Prostate gland (tissue), 2 donors: ENCODE measurements around the gene SLC1A7. TPM values are rescaled to one million over a fixed set of nuclear protein-coding genes. Genes with fewer than 3 reads are reported as not detected.

ENCODE experiments used
- DNase-seq: peaks from one replicate; pipeline ENCODE4 v3.0.0-alpha.2; 2019; ENCODE audit warnings: low spot score
- H3K27ac ChIP-seq, 2 donors: fragments of 200-600 bp; sonication (generic); 2 replicates each; pipeline ENCODE4 v1.5.1; 2017 to 2019
- H3K27me3 ChIP-seq: fragments of 200-600 bp; sonication (generic); replicated peaks from 2 replicates; pipeline ENCODE4 v1.5.1; 2019; ENCODE audit not compliant: insufficient read depth
- H3K36me3 ChIP-seq, 2 donors: fragments of 200-600 bp; sonication (generic); 1 replicate in 1 of 2; 2 replicates in 1 of 2; pipeline versions ENCODE4 v1.5.1 to v1.8.1; 2017 to 2019
- H3K4me1 ChIP-seq: fragments of 200-600 bp; sonication (generic); replicated peaks from 2 replicates; pipeline ENCODE4 v1.5.1; 2019
- H3K4me3 ChIP-seq, 2 donors: fragments of 200-600 bp; sonication (generic); 2 replicates each; pipeline ENCODE4 v1.5.1; 2017 to 2019
- H3K9me3 ChIP-seq: fragments of 200-600 bp; sonication (generic); 2 replicates; pipeline ENCODE4 v1.5.1; 2017
- POLR2A ChIP-seq: fragments of 450-650 bp; IDR thresholded peaks from one replicate; pipeline ENCODE4 v1.6.1; 2016; ENCODE audit warnings: antibody characterized with exemption, mild to moderate bottlenecking
- POLR2AphosphoS5 ChIP-seq: sonication (generic); formaldehyde crosslinking; IDR thresholded peaks from one replicate; pipeline ENCODE4 v1.6.1; 2017; ENCODE audit warnings: antibody characterized with exemption
- WGBS: methylation state at CpG from one replicate; pipeline ENCODE4 v1.1.5; 2018; 5-methylcytosine and 5-hydroxymethylcytosine counted together
- intact Hi-C: fragments of 100-400 bp; cut with DNase I; formaldehyde crosslinking; loops from one replicate; pipeline ENCODE4 v1.14.2; 2022
- total RNA-seq, 2 donors: library from RNA; depleted of rRNA; stranded (reverse); fragments of >200 nt; gene quantifications; one replicate each; pipeline ENCODE4 v1.1.0, GENCODE V29; 2016
- TF ChIP-seq, protein P1 (sequence below), 4 experiments: fragments of 200-600 bp in 2 of 4; fragments of 450-650 bp in 2 of 4; sonication (generic) in 2 of 4; IDR thresholded peaks; 1 replicate in 3 of 4; 2 replicates in 1 of 4; pipeline ENCODE4 v1.5.1; 2016 to 2019; ENCODE audit warnings: antibody characterized with exemption in 4 of 4, mild to moderate bottlenecking in 2 of 4, moderate library complexity in 2 of 4

Gene SLC1A7
- total RNA-seq, 2 donors from 2014 or later = 1.8 TPM; not detected in 1

DNA sequence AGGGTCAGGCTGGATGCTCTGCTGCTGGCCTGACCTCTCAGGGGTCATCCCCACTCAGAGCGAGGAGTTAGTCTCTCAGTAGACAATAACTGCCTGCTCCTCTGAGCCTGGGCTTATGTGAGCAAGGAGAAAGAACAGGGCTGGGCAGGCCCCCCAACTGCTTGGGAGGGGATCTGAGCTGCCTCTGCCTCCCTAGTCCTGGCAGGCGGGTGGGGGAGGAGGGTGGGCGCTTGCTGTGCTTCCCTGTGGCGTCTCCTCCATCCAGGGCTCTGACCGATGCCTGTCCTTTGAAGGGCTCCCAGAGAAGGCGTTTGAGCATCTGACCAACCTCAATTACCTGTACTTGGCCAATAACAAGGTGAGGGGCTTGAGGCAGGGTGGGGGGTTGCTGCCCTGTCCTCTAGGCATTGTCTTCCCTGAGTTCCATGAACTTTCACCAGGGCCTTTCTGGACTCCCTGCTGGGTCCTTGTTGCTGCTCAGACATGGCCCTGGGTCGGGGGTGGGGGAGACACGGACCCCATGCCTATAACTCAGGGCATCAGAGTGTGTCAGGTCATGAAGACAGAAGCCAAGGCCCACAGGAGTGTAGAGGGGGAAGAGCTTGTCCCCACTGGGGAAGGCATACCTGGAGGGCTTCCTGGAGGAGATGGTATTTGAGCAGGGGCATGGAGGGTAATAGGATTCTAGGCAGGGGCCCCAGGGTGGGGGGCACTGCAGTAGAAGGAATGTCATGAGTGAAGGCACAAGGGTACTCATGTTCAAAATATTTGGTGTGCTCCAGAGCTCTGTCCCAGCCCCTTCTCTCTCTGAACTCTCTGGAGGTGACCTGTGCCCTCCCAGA lies 67.9 kb downstream of the SLC1A7 start:
- Histone ChIP-seq H3K9me3 (no peaks in the 10 kb centered on the region), H3K27ac (peak overlapping the region in 1 of 2 donors; percentile 10), H3K36me3 (peaks cover 0 to 4% of the 10 kb centered on the region in 2 donors), H3K4me1 (no peaks in the 10 kb centered on the region), H3K4me3 (no peak overlapping the region), H3K27me3 (no peaks in the 10 kb centered on the region)
- TF ChIP-seq POLR2AphosphoS5 (no peak), POLR2A (no peak)
- TF ChIP-seq, protein P1, sequence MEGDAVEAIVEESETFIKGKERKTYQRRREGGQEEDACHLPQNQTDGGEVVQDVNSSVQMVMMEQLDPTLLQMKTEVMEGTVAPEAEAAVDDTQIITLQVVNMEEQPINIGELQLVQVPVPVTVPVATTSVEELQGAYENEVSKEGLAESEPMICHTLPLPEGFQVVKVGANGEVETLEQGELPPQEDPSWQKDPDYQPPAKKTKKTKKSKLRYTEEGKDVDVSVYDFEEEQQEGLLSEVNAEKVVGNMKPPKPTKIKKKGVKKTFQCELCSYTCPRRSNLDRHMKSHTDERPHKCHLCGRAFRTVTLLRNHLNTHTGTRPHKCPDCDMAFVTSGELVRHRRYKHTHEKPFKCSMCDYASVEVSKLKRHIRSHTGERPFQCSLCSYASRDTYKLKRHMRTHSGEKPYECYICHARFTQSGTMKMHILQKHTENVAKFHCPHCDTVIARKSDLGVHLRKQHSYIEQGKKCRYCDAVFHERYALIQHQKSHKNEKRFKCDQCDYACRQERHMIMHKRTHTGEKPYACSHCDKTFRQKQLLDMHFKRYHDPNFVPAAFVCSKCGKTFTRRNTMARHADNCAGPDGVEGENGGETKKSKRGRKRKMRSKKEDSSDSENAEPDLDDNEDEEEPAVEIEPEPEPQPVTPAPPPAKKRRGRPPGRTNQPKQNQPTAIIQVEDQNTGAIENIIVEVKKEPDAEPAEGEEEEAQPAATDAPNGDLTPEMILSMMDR (IDR thresholded peaks at IDR 0.05) = no peak
- 95% methylated on average over 8 of the region's 8 CpGs for WGBS
- intact Hi-C loops = no loop called here
- no peak for DNase-seq

- 64% methylated on average over 10 of the region's 10 CpGs for WGBS
- H3K4me3 ChIP-seq = no peak overlapping the region
- H3K4me1 ChIP-seq = no peaks in the 10 kb centered on the region
- intact Hi-C loops = no loop called here
- H3K27me3 ChIP-seq = no peaks in the 10 kb centered on the region
- TF ChIP-seq POLR2AphosphoS5 (no peak), POLR2A (no peak)
- TF ChIP-seq, protein P1 (IDR thresholded peaks at IDR 0.05) = no peak
- peaks cover 0 to 4% of the 10 kb centered on the region in 2 donors for H3K36me3 ChIP-seq
- no peak for DNase-seq
- H3K9me3 ChIP-seq = no peaks in the 10 kb centered on the region
- H3K27ac ChIP-seq = peak overlapping the region in 1 of 2 donors; percentile 10
Observed at GRCh38 chr1:53073868-53074311, 68.5 kb downstream of the SLC1A7 start.

GRCh38 chr1:53073287-53073686 lies 69.2 kb downstream of the SLC1A7 start:
- no peak overlapping the region for H3K4me3 ChIP-seq
- intact Hi-C loops = no loop called here
- DNase-seq = no peak
- TF ChIP-seq, protein P1 (IDR thresholded peaks at IDR 0.05) = no peak
- no peak for TF ChIP-seq POLR2AphosphoS5
- TF ChIP-seq POLR2A = no peak
- H3K27me3 ChIP-seq = no peaks in the 10 kb centered on the region
- H3K9me3 ChIP-seq = no peaks in the 10 kb centered on the region
- 96% methylated on average over 7 of the region's 7 CpGs for WGBS
- peak overlapping the region in 1 of 2 donors; percentile 1 for H3K27ac ChIP-seq
- peaks cover 0 to 2% of the 10 kb centered on the region in 2 donors for H3K36me3 ChIP-seq
- H3K4me1 ChIP-seq = no peaks in the 10 kb centered on the region

- H3K4me1 ChIP-seq = no peaks in the 10 kb centered on the region
- H3K9me3 ChIP-seq = no peaks in the 10 kb centered on the region
- no peak for TF ChIP-seq POLR2A
- no peak for TF ChIP-seq POLR2AphosphoS5
- TF ChIP-seq, protein P1 (IDR thresholded peaks at IDR 0.05) = no peak
- 92% methylated on average over 1 of the region's 1 CpG for WGBS
- intact Hi-C loops = no loop called here
- H3K4me3 ChIP-seq = no peak overlapping the region
- no peaks in the 10 kb centered on the region for H3K36me3 ChIP-seq
- H3K27ac ChIP-seq = no peak overlapping the region
- H3K27me3 ChIP-seq = no peaks in the 10 kb centered on the region
- DNase-seq = no peak
Observed at GRCh38 chr1:53071915-53072314, 70.5 kb downstream of the SLC1A7 start.
